Ovary (tissue), 9 donors: ENCODE measurements around the gene SERPINA4. TPM values are rescaled to one million over a fixed set of nuclear protein-coding genes. Genes with fewer than 3 reads are reported as not detected.
A peak's percentile ranks its signal among the peaks of the same experiment; 100 is the strongest.
"Not testable (repeated sequence)": the region's sequence is repeated elsewhere in the genome, so short reads cannot be mapped to it uniquely, and the experiment has no call there.

Experiments
- DNase-seq, 5 donors: peaks; one replicate each; pipeline ENCODE4 v3.0.0-alpha.2; 2019 to 2020
- H3K27ac ChIP-seq, 2 donors: fragments of 200-600 bp; one replicate each; pipeline versions ENCODE4 v1.5.1 to v1.8.0; 2019 to 2022
- H3K27me3 ChIP-seq: fragments of 200-600 bp; one replicate; pipeline ENCODE4 v1.8.0; 2022
- H3K36me3 ChIP-seq: fragments of 200-600 bp; sonication (generic); one replicate; pipeline ENCODE4 v1.5.1; 2019
- H3K4me1 ChIP-seq: one replicate; pipeline ENCODE4 v1.8.1; 2013; ENCODE audit warnings: mild to moderate bottlenecking, moderate library complexity; ENCODE audit not compliant: insufficient read depth
- H3K4me3 ChIP-seq: fragments of 200-600 bp; sonication (generic); one replicate; pipeline ENCODE4 v1.5.1; 2017
- H3K9me3 ChIP-seq, 2 donors: fragments of 200-600 bp in 1 of 2; sonication (generic) in 1 of 2; one replicate each; pipeline versions ENCODE4 v1.5.1 to v1.8.1; 2013 to 2019; ENCODE audit warnings: mild to moderate bottlenecking in 1 of 2, moderate library complexity in 1 of 2
- CTCF ChIP-seq, 3 donors: fragments of 450-650 bp in 2 of 3; fragments of 200-600 bp in 1 of 3; IDR thresholded peaks; one replicate each; pipeline versions ENCODE4 v1.5.1 to v1.8.0; 2016 to 2022; ENCODE audit warnings: antibody characterized with exemption in 3 of 3, mild to moderate bottlenecking in 1 of 3
- EP300 ChIP-seq: sonication (generic); formaldehyde crosslinking; IDR thresholded peaks from one replicate; pipeline ENCODE4 v1.6.1; 2017; ENCODE audit warnings: antibody characterized with exemption
- POLR2A ChIP-seq: fragments of 450-650 bp; IDR thresholded peaks from one replicate; pipeline ENCODE4 v1.6.1; 2017; ENCODE audit warnings: antibody characterized with exemption, mild to moderate bottlenecking, moderate library complexity
- WGBS, 3 donors: extraction: QIAGEN DNeasy Blood & Tissue Kit in 1 of 3; methylation state at CpG; one replicate each; pipeline versions ENCODE4 v1.1.5 to v1.1.7; 2013 to 2017; 5-methylcytosine and 5-hydroxymethylcytosine counted together
- intact Hi-C, 4 donors: fragments of 100-400 bp; cut with DNase I; formaldehyde crosslinking; loops; one replicate each; pipeline versions ENCODE4 v1.11.0 to v1.15.1; 2022 to 2023
- polyA plus RNA-seq, 2 donors: library from polyadenylated mRNA; stranded (reverse); fragments of 200-250 nt in 1 of 2; fragments of 350-450 nt in 1 of 2; fragmentation: Illumina TruSeq in 1 of 2; extraction: RNeasy Lipid Tissue Mini Kit (QIAGEN cat#74804) in 1 of 2; gene quantifications; one replicate each; pipeline ENCODE4 v1.2.3, GENCODE V29; 2013 to 2014
- total RNA-seq, 7 donors: library from RNA; depleted of rRNA in 2 of 7; stranded (reverse); fragments of >200 nt in 2 of 7; fragmentation: NEBNext Ultra II Directional in 3 of 7; extraction: Animal tissue kit (Norgen Biotek cat#: 25700) in 3 of 7; gene quantifications; one replicate each; pipeline versions ENCODE4 v1.1.0 to v1.2.4, GENCODE V29; 2016 to 2023
- donor health status: DM: no; HTN: no; CAD: no; lungs with moderate emphysema.
- donor health status: DM: no; HTN: no; CAD: no.
- donor health status: Bipolar disorder and iron deficiency.
- donor health status: DM: yes; HTN: yes; CAD: no.
- donor health status: DM: no; HTN: no; CAD: no.
- donor health status: DM: yes; HTN: yes; CAD: no.

Gene SERPINA4
- total and polyA plus RNA-seq, 9 donors = 0.11 to 0.22 (median 0.15) TPM; not detected in 5

GRCh38 chr14:94599656-94600004, 38.4 kb downstream of the SERPINA4 start:
- WGBS, 3 donors = 30 to 37% (median 33%) methylated on average over 3 of the region's 3 CpGs
- peak overlapping the region; percentile 54 to 86 for H3K27ac ChIP-seq
- peak in 3 of 5 donors; percentile 26 to 59 (median 56) for DNase-seq

GRCh38 chr14:94600148-94600545, 38.9 kb downstream of the SERPINA4 start:
- peak in 4 of 5 donors; percentile 26 to 56 (median 54) for DNase-seq

More at GRCh38 chr14:94599656-94600004, 38.4 kb downstream of the SERPINA4 start:
- Histone ChIP-seq H3K9me3 (no peaks in the 10 kb centered on the region), H3K27me3 (no peaks in the 10 kb centered on the region), H3K4me3 (no peak overlapping the region), H3K36me3 (no peaks in the 10 kb centered on the region), H3K4me1 (peaks cover 38% of the 10 kb centered on the region)
- TF ChIP-seq CTCF (IDR thresholded peaks at IDR 0.05) (no peak), EP300 (no peak), POLR2A (no peak)
- intact Hi-C loops = no loop called here

GRCh38 chr14:94601884-94602391, 40.7 kb downstream of the SERPINA4 start:
- peak; percentile 79 to 89 (median 83) for DNase-seq
- Histone ChIP-seq H3K9me3 (no peaks in the 10 kb centered on the region), H3K36me3 (no peaks in the 10 kb centered on the region), H3K27me3 (no peaks in the 10 kb centered on the region), H3K4me1 (peaks cover 39% of the 10 kb centered on the region), H3K27ac (peak overlapping the region; percentile 79 to 86), H3K4me3 (no peak overlapping the region)
- WGBS, 3 donors = 3 to 4% (median 4%) methylated on average over 6 of the region's 6 CpGs
- TF ChIP-seq CTCF (IDR thresholded peaks at IDR 0.05) (no peak), EP300 (no peak)
- intact Hi-C loops = no loop called here

More at GRCh38 chr14:94600148-94600545, 38.9 kb downstream of the SERPINA4 start:
- Histone ChIP-seq H3K36me3 (no peaks in the 10 kb centered on the region), H3K9me3 (no peaks in the 10 kb centered on the region), H3K27me3 (no peaks in the 10 kb centered on the region), H3K27ac (peak overlapping the region; percentile 54 to 86), H3K4me3 (no peak overlapping the region), H3K4me1 (peaks cover 42% of the 10 kb centered on the region)
- 80 to 86% (median 80%) methylated on average over 11 of the region's 11 CpGs for WGBS, 3 donors
- TF ChIP-seq POLR2A = no peak
- intact Hi-C loops = no loop called here

- DNase-seq = peak in 1 of 5 donors; percentile 25
- Histone ChIP-seq H3K36me3 (no peaks in the 10 kb centered on the region), H3K9me3 (no peaks in the 10 kb centered on the region), H3K4me1 (peaks cover 39% of the 10 kb centered on the region), H3K27ac (peak overlapping the region; percentile 33 to 86), H3K4me3 (no peak overlapping the region), H3K27me3 (no peaks in the 10 kb centered on the region)
- intact Hi-C loops = no loop called here
- WGBS, 3 donors = 92 to 96% (median 94%) methylated on average over 5 of the region's 5 CpGs
- TF ChIP-seq CTCF (IDR thresholded peaks at IDR 0.05) (no peak), EP300 (no peak)
Observed at GRCh38 chr14:94602722-94603121, 41.5 kb downstream of the SERPINA4 start.

- no peak for DNase-seq
- intact Hi-C loops = no loop called here
- 68 to 76% (median 72%) methylated on average over 3 of the region's 3 CpGs for WGBS, 3 donors
Observed at GRCh38 chr14:94605361-94605760, 44.1 kb downstream of the SERPINA4 start.

GRCh38 chr14:94608966-94609365, 47.7 kb downstream of the SERPINA4 start:
- H3K36me3 ChIP-seq, intact Hi-C loops: not testable (repeated sequence)
- 63 to 78% (median 66%) methylated on average over 1 of the region's 1 CpG for WGBS, 3 donors

More at GRCh38 chr14:94605361-94605760, 44.1 kb downstream of the SERPINA4 start:
- Histone ChIP-seq H3K27ac (no peak overlapping the region), H3K36me3 (no peaks in the 10 kb centered on the region), H3K4me3 (no peak overlapping the region), H3K27me3 (no peaks in the 10 kb centered on the region), H3K9me3 (no peaks in the 10 kb centered on the region), H3K4me1 (peaks cover 20% of the 10 kb centered on the region)
- no peak for TF ChIP-seq POLR2A
- TF ChIP-seq CTCF (IDR thresholded peaks at IDR 0.05) = no peak
- no peak for TF ChIP-seq EP300

More at GRCh38 chr14:94608966-94609365, 47.7 kb downstream of the SERPINA4 start:
- not testable (repeated sequence) for H3K4me3 ChIP-seq, DNase-seq, H3K9me3 ChIP-seq, H3K27me3 ChIP-seq, H3K27ac ChIP-seq
- H3K4me1 ChIP-seq = peaks cover 17% of the 10 kb centered on the region
